ENCODE data around the gene LINC00305.

- TF ChIP-seq, protein P1, sequence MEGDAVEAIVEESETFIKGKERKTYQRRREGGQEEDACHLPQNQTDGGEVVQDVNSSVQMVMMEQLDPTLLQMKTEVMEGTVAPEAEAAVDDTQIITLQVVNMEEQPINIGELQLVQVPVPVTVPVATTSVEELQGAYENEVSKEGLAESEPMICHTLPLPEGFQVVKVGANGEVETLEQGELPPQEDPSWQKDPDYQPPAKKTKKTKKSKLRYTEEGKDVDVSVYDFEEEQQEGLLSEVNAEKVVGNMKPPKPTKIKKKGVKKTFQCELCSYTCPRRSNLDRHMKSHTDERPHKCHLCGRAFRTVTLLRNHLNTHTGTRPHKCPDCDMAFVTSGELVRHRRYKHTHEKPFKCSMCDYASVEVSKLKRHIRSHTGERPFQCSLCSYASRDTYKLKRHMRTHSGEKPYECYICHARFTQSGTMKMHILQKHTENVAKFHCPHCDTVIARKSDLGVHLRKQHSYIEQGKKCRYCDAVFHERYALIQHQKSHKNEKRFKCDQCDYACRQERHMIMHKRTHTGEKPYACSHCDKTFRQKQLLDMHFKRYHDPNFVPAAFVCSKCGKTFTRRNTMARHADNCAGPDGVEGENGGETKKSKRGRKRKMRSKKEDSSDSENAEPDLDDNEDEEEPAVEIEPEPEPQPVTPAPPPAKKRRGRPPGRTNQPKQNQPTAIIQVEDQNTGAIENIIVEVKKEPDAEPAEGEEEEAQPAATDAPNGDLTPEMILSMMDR (IDR thresholded peaks at IDR 0.05; ENCODE audit: low read depth, low read length): no peak
- no peak for TF ChIP-seq EZH2phosphoT487 (IDR thresholded peaks at IDR 0.05; ENCODE audit: low read depth)
These were observed 16.0 kb downstream of the LINC00305 start for GRCh38 chr18:64132871-64133270.
